ENCODE data around the gene IGLL1. TPM values are rescaled to one million over a fixed set of nuclear protein-coding genes. Genes with fewer than 3 reads are reported as not detected.

IGLL1 gene
- total and polyA plus RNA-seq, 2 donors (not counting 3 experiments of a cell fraction or from before 2014, with no cell fraction given), result not detected

GRCh38 chr22:23552573-23552972, 27.5 kb downstream of the IGLL1 start:
- FAIRE-seq (no peak), DNase-seq (ENCODE audit: low read depth, low spot score) (no peak)
- BruUV-seq (replicated peaks), result no TSS peak
- H2AFZ ChIP-seq (ENCODE audit: low read depth, low read length), result no peak overlapping the region
- no peaks in the 10 kb centered on the region for H4K20me1 ChIP-seq (replicated peaks; ENCODE audit: control insufficient read depth, extremely low read depth, insufficient read depth, low read length)
- no peak overlapping the region for H3K27ac ChIP-seq (ENCODE audit: insufficient read depth, low read depth, low read length)
- CTCF ChIA-PET, result no interaction called here
- no peaks in the 10 kb centered on the region for H3K79me2 ChIP-seq (ENCODE audit: control insufficient read depth, insufficient read depth, low read length)
- no peak overlapping the region for H3K4me3 ChIP-seq (replicated peaks in 1 of 3; ENCODE audit: insufficient read depth in 1 of 3, low read depth in 1 of 3, low read length in 3 of 3)
- POLR2A ChIA-PET, result no interaction called here
- dilution Hi-C loops (cut with MboI; ENCODE audit: extremely low pct_ligation_motif_present, low sequenced_read_pairs), result no loop called here
- intact Hi-C loops (cut with micrococcal nuclease), result no loop called here
- H3K27me3 ChIP-seq (ENCODE audit: control insufficient read depth in 2 of 2, insufficient read depth in 2 of 2, low read length in 2 of 2), result peaks cover 0 to 4% of the 10 kb centered on the region in 2 experiments
- H3K36me3 ChIP-seq (ENCODE audit: control insufficient read depth in 2 of 2, extremely low read depth in 1 of 2, insufficient read depth in 2 of 2, low read length in 2 of 2), result no peaks in the 10 kb centered on the region
- H3K9me3 ChIP-seq (replicated peaks; ENCODE audit: control insufficient read depth, insufficient read depth, low read length), result no peaks in the 10 kb centered on the region
- H3K4me1 ChIP-seq (ENCODE audit: control insufficient read depth, extremely low read depth, insufficient read depth, low read length), result no peaks in the 10 kb centered on the region
- H3K4me2 ChIP-seq (ENCODE audit: insufficient read depth, low read length), result no peak overlapping the region
- H3K9ac ChIP-seq (replicated peaks; ENCODE audit: extremely low read depth, insufficient read depth, low read length), result no peak overlapping the region
- H3K9me1 ChIP-seq (replicated peaks; ENCODE audit: control insufficient read depth, extremely low read depth, insufficient read depth, low read length), result no peaks in the 10 kb centered on the region
- TF ChIP-seq EZH2 (IDR thresholded peaks at IDR 0.05; ENCODE audit: borderline replicate concordance, low read depth, low read length, severe bottlenecking), result no peak
- no peak for TF ChIP-seq POLR2A (IDR thresholded peaks at IDR 0.05; ENCODE audit: low read depth, low read length)
- TF ChIP-seq GATA2 (IDR thresholded peaks at IDR 0.05; ENCODE audit: insufficient read depth, insufficient read length, low read depth, low read length), result no peak
- TF ChIP-seq POLR2AphosphoS5 (IDR thresholded peaks at IDR 0.05; ENCODE audit: insufficient read depth, low read depth, low read length), result no peak
- no peak for TF ChIP-seq MYC (IDR thresholded peaks at IDR 0.05; ENCODE audit: low read depth, low read length)
- TF ChIP-seq, protein P1, sequence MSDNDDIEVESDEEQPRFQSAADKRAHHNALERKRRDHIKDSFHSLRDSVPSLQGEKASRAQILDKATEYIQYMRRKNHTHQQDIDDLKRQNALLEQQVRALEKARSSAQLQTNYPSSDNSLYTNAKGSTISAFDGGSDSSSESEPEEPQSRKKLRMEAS (IDR thresholded peaks at IDR 0.05; ENCODE audit: insufficient read depth, insufficient read length), result no peak
- TF ChIP-seq FOS (IDR thresholded peaks at IDR 0.05; ENCODE audit: borderline replicate concordance, insufficient read depth, low read length), result no peak
- TF ChIP-seq JUN (IDR thresholded peaks at IDR 0.05; ENCODE audit: borderline replicate concordance, insufficient read depth, insufficient read length, low read depth), result no peak

DNA sequence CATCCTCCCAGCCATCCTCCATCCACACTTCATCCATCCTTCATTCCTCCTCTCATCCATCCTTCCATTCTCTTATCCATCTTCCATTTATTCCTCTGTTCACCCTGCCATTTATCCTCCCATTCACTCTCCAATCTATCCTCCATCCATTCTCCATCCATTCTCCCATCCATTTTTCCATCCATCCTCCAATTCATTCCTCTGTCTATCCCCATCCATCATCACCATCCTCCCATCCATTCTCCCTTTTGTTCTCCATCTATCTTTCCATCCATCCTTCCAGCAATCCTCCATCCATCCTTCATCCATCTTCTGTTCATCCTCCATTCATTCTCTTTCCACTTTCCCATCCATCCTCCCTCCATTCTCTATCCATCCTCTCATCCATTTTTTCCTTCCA, 28.7 kb downstream of the IGLL1 start:
- H3K27me3 ChIP-seq (ENCODE audit: control insufficient read depth in 2 of 2, insufficient read depth in 2 of 2, low read length in 2 of 2), result peaks cover 0 to 2% of the 10 kb centered on the region in 2 experiments
- H3K9me3 ChIP-seq (replicated peaks; ENCODE audit: control insufficient read depth, insufficient read depth, low read length), result no peaks in the 10 kb centered on the region
- dilution Hi-C loops (cut with MboI; ENCODE audit: extremely low pct_ligation_motif_present, low sequenced_read_pairs), result no loop called here
- TF ChIP-seq EZH2 (IDR thresholded peaks at IDR 0.05; ENCODE audit: borderline replicate concordance, low read depth, low read length, severe bottlenecking) (no peak), POLR2A (IDR thresholded peaks at IDR 0.05; ENCODE audit: low read depth, low read length) (no peak)
- TF ChIP-seq, protein P1 (IDR thresholded peaks at IDR 0.05; ENCODE audit: insufficient read depth, insufficient read length), result no peak
- TF ChIP-seq, protein P2, sequence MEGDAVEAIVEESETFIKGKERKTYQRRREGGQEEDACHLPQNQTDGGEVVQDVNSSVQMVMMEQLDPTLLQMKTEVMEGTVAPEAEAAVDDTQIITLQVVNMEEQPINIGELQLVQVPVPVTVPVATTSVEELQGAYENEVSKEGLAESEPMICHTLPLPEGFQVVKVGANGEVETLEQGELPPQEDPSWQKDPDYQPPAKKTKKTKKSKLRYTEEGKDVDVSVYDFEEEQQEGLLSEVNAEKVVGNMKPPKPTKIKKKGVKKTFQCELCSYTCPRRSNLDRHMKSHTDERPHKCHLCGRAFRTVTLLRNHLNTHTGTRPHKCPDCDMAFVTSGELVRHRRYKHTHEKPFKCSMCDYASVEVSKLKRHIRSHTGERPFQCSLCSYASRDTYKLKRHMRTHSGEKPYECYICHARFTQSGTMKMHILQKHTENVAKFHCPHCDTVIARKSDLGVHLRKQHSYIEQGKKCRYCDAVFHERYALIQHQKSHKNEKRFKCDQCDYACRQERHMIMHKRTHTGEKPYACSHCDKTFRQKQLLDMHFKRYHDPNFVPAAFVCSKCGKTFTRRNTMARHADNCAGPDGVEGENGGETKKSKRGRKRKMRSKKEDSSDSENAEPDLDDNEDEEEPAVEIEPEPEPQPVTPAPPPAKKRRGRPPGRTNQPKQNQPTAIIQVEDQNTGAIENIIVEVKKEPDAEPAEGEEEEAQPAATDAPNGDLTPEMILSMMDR (IDR thresholded peaks at IDR 0.05; ENCODE audit: extremely low read depth in 1 of 2, insufficient read depth in 1 of 2, low read depth in 1 of 2, low read length in 2 of 2), result no peak
- no peaks in the 10 kb centered on the region for H3K36me3 ChIP-seq (ENCODE audit: control insufficient read depth in 2 of 2, extremely low read depth in 1 of 2, insufficient read depth in 2 of 2, low read length in 2 of 2)
- intact Hi-C loops (cut with micrococcal nuclease), result no loop called here
- no peak overlapping the region for H2AFZ ChIP-seq (ENCODE audit: low read depth, low read length)
- H3K4me2 ChIP-seq (ENCODE audit: insufficient read depth, low read length), result no peak overlapping the region
- H3K9me1 ChIP-seq (replicated peaks; ENCODE audit: control insufficient read depth, extremely low read depth, insufficient read depth, low read length), result no peaks in the 10 kb centered on the region
- H3K27ac ChIP-seq (ENCODE audit: insufficient read depth, low read depth, low read length), result no peak overlapping the region
- no peak overlapping the region for H3K9ac ChIP-seq (replicated peaks; ENCODE audit: extremely low read depth, insufficient read depth, low read length)
- H3K79me2 ChIP-seq (ENCODE audit: control insufficient read depth, insufficient read depth, low read length), result no peaks in the 10 kb centered on the region
- CTCF ChIA-PET, result no interaction called here
- POLR2A ChIA-PET, result no interaction called here
- BruUV-seq (replicated peaks), result no TSS peak
- H3K4me3 ChIP-seq (replicated peaks in 1 of 3; ENCODE audit: insufficient read depth in 1 of 3, low read depth in 1 of 3, low read length in 3 of 3), result no peak overlapping the region
- no peaks in the 10 kb centered on the region for H3K4me1 ChIP-seq (ENCODE audit: control insufficient read depth, extremely low read depth, insufficient read depth, low read length)
- FAIRE-seq, result no peak
- no peak for DNase-seq (ENCODE audit: low read depth, low spot score)
- H4K20me1 ChIP-seq (replicated peaks; ENCODE audit: control insufficient read depth, extremely low read depth, insufficient read depth, low read length), result no peaks in the 10 kb centered on the region
